Raji (cell line): ENCODE data around the gene C11orf98.

Experiments used
- POLR2A ChIP-seq: IDR thresholded peaks from 2 replicates; pipeline ENCODE4 v1.6.1; 2011; ENCODE audit warnings: low read depth, low read length, control low read depth; ENCODE audit not compliant: insufficient read depth

The C11orf98 gene

DNA sequence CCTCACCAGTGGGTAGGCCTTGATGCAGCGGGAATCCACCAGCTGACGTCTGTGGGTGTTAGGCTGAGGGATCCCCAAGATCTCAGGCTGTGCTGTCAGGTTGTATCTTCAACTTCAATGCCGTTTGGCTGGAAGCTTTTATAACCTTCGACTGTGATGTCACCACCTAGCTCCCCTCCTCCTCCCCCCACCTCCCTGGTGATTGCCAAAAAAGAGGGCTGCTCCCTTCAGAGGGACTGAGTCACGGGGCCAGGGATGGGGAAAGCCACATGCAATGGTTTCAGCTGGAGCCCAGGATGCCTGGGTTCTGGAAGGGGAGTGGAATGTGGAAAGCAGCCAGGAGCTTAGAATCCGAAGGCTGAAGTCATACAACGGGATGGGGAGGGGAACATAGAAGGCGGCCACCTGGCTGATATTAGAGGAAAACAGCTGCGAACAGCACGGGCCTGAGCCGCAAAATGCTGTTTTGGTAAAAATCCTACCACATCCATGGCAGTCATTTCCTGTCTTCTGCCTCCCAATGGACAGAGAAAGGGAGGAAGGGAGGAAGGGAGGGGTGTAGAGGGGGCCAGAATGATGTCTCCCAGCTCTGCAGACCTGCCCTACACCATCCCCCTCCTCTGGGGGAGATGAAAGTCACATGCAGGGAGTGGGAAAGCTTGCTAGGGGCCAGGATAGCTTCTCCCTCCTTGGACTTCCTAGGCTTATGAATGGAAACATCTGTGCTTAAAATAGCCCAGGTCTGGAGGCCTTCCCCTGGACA, 24.6 kb upstream of the C11orf98 start, which contains the start of gene LRRN4CL:
Gene LRRN4CL (minus strand): TSS at position 110 of the 763 bp plus-strand sequence. CDS start 1,022 bp downstream, outside the sequence.
- no peak for TF ChIP-seq POLR2A

DNA sequence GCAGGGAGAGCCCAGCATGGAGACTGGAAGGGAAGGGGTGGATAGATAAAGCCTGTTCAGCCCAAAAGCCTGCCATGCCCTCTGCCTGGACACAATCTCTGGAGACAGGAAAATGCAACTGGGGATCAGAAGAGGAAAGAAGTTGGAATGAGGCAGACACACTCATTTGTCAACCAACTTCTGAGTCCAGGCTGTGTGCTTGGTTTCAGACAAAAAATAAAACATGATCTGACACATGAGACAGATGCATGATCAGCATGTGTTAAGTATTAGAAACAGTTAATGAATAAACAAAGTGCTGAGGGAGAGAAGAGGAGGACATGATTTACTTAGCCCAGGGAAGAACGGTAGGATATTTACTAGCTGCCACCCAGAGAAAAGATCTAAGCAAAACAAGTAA, 23.5 kb upstream of the C11orf98 start:
- TF ChIP-seq POLR2A, result no peak

- TF ChIP-seq POLR2A, result no peak
These were observed 22.7 kb upstream of the C11orf98 start for GRCh38 chr11:62687508-62688396.

- TF ChIP-seq POLR2A, result no peak
These were observed 17.5 kb upstream of the C11orf98 start for GRCh38 chr11:62682518-62682917.

GRCh38 chr11:62680825-62681240, 15.8 kb upstream of the C11orf98 start:
- TF ChIP-seq POLR2A, result peak; percentile 37; the same call in 1 of the 2 replicates

- peak; percentile 78 for TF ChIP-seq POLR2A
These were observed 14.0 kb upstream of the C11orf98 start, which contains the start of gene UBXN1 for GRCh38 chr11:62678770-62679696. UBXN1 (minus strand) TSS chr11:62679073; CDS start chr11:62678923, 150 bp downstream.

DNA sequence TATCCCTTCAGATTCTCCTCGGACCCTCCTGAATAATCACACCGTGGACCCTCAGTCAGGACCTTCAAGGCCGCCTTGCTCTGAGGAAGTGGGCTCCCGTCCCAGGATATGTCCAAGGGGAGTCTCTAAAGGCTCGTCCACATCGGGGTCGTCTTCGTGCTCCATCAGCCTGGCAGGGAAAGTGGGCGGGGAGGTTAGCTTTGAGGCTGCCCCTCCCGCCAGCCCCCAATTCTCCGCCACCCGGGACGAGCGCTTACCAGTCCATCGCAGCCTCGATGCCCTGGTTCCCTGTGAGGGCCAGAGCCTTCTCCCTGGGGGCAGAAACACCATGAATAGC, 13.4 kb upstream of the C11orf98 start:
- no peak for TF ChIP-seq POLR2A

DNA sequence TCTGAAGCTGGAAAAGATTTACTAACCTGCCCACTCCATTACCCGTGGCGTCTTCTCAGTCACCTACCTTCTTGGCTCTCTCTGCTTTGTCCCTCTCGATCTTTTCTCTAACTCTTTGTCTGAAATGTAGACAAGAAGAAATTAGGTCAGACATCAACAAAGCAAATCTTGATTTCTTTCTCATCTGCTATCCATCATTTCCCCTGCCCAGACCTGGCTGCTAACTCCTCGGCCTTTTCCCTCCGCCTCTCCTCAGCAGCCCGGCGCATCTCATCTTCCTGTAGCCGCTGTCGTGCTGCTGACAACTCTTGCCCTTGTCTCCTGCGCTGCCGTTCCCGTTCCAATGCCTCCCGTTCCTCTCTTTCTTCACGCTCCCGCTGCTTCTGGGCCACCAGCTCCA, 12.7 kb upstream of the C11orf98 start:
- TF ChIP-seq POLR2A, result no peak

DNA sequence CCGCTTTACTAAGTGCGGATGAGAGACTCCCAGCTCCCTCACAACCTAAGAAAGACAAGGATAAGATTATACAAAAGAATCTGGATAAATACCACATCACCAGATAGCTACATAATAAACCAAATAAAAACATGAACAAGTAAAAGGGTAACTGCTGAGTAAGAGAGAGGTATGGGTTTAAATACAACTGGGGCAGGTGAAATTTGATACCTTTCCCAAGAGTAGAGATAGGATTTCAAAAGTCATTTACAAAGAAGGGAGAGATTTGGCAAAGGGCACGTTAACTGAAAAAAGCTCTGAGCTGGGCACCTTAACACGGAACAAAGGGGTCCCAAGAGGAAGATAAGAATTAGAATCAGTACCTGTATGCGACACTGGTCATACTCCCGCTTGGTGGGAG, 12.1 kb upstream of the C11orf98 start:
- no peak for TF ChIP-seq POLR2A

- TF ChIP-seq POLR2A, result no peak
These were observed 11.7 kb upstream of the C11orf98 start for GRCh38 chr11:62676698-62677097.

DNA sequence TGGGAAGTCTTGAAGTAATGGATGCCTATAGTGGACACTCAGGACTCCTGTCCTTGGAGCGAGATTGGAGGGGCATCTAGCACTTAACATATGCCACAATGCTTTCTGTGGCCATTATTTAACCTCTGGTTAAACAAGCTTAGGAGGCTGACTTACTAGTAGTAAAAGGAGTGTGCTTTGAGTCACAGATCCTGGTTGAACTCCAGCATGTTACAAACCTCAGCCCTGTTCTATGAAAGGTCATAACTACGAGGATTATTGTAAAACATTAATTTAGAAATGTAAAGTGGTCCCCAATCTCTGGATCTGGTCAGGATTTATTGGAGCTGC, 8.2 kb upstream of the C11orf98 start:
- TF ChIP-seq POLR2A, result 0 out of 2 replicates have a peak, but pooled peaks have one; percentile 3

- peak; percentile 87 for TF ChIP-seq POLR2A
These were observed 6.8 kb upstream of the C11orf98 start, which contains the start of the genes LBHD1 and UQCC3 for GRCh38 chr11:62671608-62672389. LBHD1 (minus strand) TSS chr11:62672267; CDS start chr11:62670031, 2,236 bp downstream. UQCC3 (plus strand) TSS chr11:62671673; CDS start chr11:62671746, 73 bp downstream.

GRCh38 chr11:62671236-62671607, 6.2 kb upstream of the C11orf98 start:
- no peak for TF ChIP-seq POLR2A
